A673 (cell line): ENCODE results near the gene CCDC33. TPM values are rescaled to one million over a fixed set of nuclear protein-coding genes. Genes with fewer than 3 reads are reported as not detected.

Experiments used
- BruUV-seq: library from RNA; stranded (reverse); fragments of 400-500 nt; replicated peaks from 2 replicates; lab custom pipeline; 2021; lab: Mats Ljungman, UMichigan
- CTCF ChIA-PET: fragments of 300-600 bp; sonication (Branson Sonifier 250); formaldehyde crosslinking; loops from one replicate; lab custom pipeline; 2022; ENCODE audit warnings: antibody characterized with exemption; lab: Charles Lee
- POLR2A ChIA-PET: fragments of 300-600 bp; sonication (Branson Sonifier 250); formaldehyde crosslinking; loops from one replicate; lab custom pipeline; 2022; ENCODE audit warnings: antibody characterized with exemption; ENCODE audit not compliant: low non-redundant PET; lab: Charles Lee
- DNase-seq: peaks from one replicate; pipeline ENCODE4 v3.0.0-alpha.2; 2015; ENCODE audit warnings: low spot score
- H3K27ac ChIP-seq: fragments of 200-600 bp; sonication (generic); 2 replicates; pipeline ENCODE4 v1.5.1; 2016; ENCODE audit warnings: mixed run types, low read depth, mild to moderate bottlenecking, mixed read lengths, antibody characterized with exemption, low read length; ENCODE audit not compliant: poor library complexity, severe bottlenecking
- H3K27me3 ChIP-seq: fragments of 200-600 bp; sonication (generic); replicated peaks from 2 replicates; pipeline ENCODE4 v1.6.1; 2017; ENCODE audit warnings: mixed run types, low read depth, mild to moderate bottlenecking, mixed read lengths, antibody characterized with exemption, low read length; ENCODE audit not compliant: insufficient read depth, poor library complexity
- H3K36me3 ChIP-seq: fragments of 200-600 bp; sonication (generic); 2 replicates; pipeline ENCODE4 v1.6.1; 2016; ENCODE audit warnings: mixed run types, mild to moderate bottlenecking, mixed read lengths, antibody characterized with exemption, low read length; ENCODE audit not compliant: insufficient read depth, poor library complexity, severe bottlenecking
- H3K4me1 ChIP-seq: fragments of 200-600 bp; sonication (generic); 2 replicates; pipeline ENCODE4 v1.6.1; 2017; ENCODE audit warnings: mixed run types, mild to moderate bottlenecking, mixed read lengths, antibody characterized with exemption, low read length; ENCODE audit not compliant: insufficient read depth, poor library complexity, severe bottlenecking
- H3K4me3 ChIP-seq: fragments of 200-600 bp; sonication (generic); 2 replicates; pipeline ENCODE4 v1.5.1; 2016; ENCODE audit warnings: low read depth, mixed run types, mild to moderate bottlenecking, mixed read lengths, low read length; ENCODE audit not compliant: poor library complexity, severe bottlenecking
- H3K9me3 ChIP-seq: fragments of 200-600 bp; sonication (generic); 2 replicates; pipeline ENCODE4 v1.6.1; 2016; ENCODE audit warnings: mixed run types, low read depth, mild to moderate bottlenecking, mixed read lengths, antibody characterized with exemption, low read length; ENCODE audit not compliant: poor library complexity, severe bottlenecking
- EZH2 ChIP-seq: fragments of 200-600 bp; sonication (generic); IDR thresholded peaks from 2 replicates; pipeline ENCODE4 v1.6.1; 2017; ENCODE audit warnings: borderline replicate concordance, low read depth, mild to moderate bottlenecking, mixed read lengths, antibody characterized with exemption, low read length; ENCODE audit not compliant: poor library complexity, severe bottlenecking
- intact Hi-C: fragments of 100-400 bp; cut with micrococcal nuclease; formaldehyde crosslinking; loops from one replicate; pipeline ENCODE4 v1.10.0; 2022; ENCODE audit not compliant: unreplicated experiment
- total RNA-seq: library from RNA; stranded (reverse); gene quantifications from 2 replicates; pipeline ENCODE4 v1.2.3, GENCODE V29; 2021
- TF ChIP-seq, protein P1 (sequence below): fragments of 300-800, 200-600 bp; sonication (generic); conservative IDR thresholded peaks from 2 replicates; pipeline ENCODE4 v1.5.1; 2017; ENCODE audit warnings: low read depth, mild to moderate bottlenecking, antibody characterized with exemption, low read length, moderate library complexity, mixed read lengths

Gene CCDC33
- total RNA-seq, 1 experiment from 2014 or later: not detected

- intact Hi-C loops: no loop called here
- H3K9me3 ChIP-seq: no peaks in the 10 kb centered on the region
- no peaks in the 10 kb centered on the region for H3K36me3 ChIP-seq
- H3K4me1 ChIP-seq: peaks cover 20% of the 10 kb centered on the region
- TF ChIP-seq, protein P1, sequence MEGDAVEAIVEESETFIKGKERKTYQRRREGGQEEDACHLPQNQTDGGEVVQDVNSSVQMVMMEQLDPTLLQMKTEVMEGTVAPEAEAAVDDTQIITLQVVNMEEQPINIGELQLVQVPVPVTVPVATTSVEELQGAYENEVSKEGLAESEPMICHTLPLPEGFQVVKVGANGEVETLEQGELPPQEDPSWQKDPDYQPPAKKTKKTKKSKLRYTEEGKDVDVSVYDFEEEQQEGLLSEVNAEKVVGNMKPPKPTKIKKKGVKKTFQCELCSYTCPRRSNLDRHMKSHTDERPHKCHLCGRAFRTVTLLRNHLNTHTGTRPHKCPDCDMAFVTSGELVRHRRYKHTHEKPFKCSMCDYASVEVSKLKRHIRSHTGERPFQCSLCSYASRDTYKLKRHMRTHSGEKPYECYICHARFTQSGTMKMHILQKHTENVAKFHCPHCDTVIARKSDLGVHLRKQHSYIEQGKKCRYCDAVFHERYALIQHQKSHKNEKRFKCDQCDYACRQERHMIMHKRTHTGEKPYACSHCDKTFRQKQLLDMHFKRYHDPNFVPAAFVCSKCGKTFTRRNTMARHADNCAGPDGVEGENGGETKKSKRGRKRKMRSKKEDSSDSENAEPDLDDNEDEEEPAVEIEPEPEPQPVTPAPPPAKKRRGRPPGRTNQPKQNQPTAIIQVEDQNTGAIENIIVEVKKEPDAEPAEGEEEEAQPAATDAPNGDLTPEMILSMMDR: no peak
- TF ChIP-seq EZH2: no peak
- POLR2A ChIA-PET: no interaction called here
- H3K27me3 ChIP-seq: no peaks in the 10 kb centered on the region
- H3K4me3 ChIP-seq: no peak overlapping the region
- CTCF ChIA-PET: interaction anchor here (1.3 kb wide), 1 partner anchor 14 kb away, joined by 4 read pairs; no protein-coding TSS in a partner anchor
- no TSS peak for BruUV-seq
- DNase-seq: no peak
- H3K27ac ChIP-seq: no peak overlapping the region
These were observed 57.1 kb downstream of the CCDC33 start for GRCh38 chr15:74293021-74293810.

GRCh38 chr15:74294010-74294409 is 57.9 kb downstream of the CCDC33 start:
- no peak overlapping the region for H3K27ac ChIP-seq
- ChIA-PET CTCF (interaction anchor here (1.3 kb wide), 1 partner anchor 13 kb away, joined by 4 read pairs; no protein-coding TSS in a partner anchor), POLR2A (no interaction called here)
- intact Hi-C loops: no loop called here
- no peaks in the 10 kb centered on the region for H3K9me3 ChIP-seq
- H3K4me3 ChIP-seq: no peak overlapping the region
- no peaks in the 10 kb centered on the region for H3K36me3 ChIP-seq
- H3K27me3 ChIP-seq: no peaks in the 10 kb centered on the region
- DNase-seq: no peak
- no peak for TF ChIP-seq EZH2
- TF ChIP-seq, protein P1: no peak
- no TSS peak for BruUV-seq
- peaks cover 20% of the 10 kb centered on the region for H3K4me1 ChIP-seq

DNA sequence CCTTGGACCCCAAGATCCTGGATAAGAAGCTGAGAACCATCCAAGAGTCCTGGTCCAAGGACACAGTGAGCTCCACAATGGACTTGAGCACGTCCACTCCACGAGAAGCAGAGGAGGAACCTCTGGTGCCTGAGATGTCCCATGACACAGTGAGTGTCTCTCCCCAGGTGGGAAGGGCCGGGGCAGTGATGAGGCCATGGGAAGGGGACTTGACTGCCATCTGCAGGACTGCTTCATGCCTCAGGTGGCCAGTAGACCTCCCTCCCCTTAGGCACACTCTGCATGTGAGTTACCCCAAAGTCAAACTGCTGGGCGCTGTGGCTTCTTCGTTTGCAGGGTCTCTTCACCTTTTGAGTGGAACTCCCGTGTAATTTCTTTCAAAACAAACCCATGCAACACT is 59.7 kb downstream of the CCDC33 start:
- ChIA-PET CTCF (no interaction called here), POLR2A (no interaction called here)
- H3K36me3 ChIP-seq: no peaks in the 10 kb centered on the region
- TF ChIP-seq, protein P1: no peak
- TF ChIP-seq EZH2: no peak
- H3K27ac ChIP-seq: no peak overlapping the region
- H3K27me3 ChIP-seq: no peaks in the 10 kb centered on the region
- no peaks in the 10 kb centered on the region for H3K9me3 ChIP-seq
- H3K4me3 ChIP-seq: no peak overlapping the region
- no TSS peak for BruUV-seq
- DNase-seq: no peak
- intact Hi-C loops: no loop called here
- H3K4me1 ChIP-seq: peaks cover 15% of the 10 kb centered on the region
